Osteocyte (in vitro differentiated cells): ENCODE data around the gene OVOL2. TPM values are rescaled to one million over a fixed set of nuclear protein-coding genes. Genes with fewer than 3 reads are reported as not detected.
"Not testable (repeated sequence)": the region's sequence is repeated elsewhere in the genome, so short reads cannot be mapped to it uniquely, and the experiment has no call there.

Experiments
- DNase-seq: peaks from one replicate; pipeline ENCODE4 v3.0.0; 2021; ENCODE audit warnings: mixed read lengths; ENCODE audit not compliant: unreplicated experiment; ENCODE audit errors: extremely low spot score
- H3K27ac Mint-ChIP-seq: one replicate; pipeline ENCODE4 v1.8.0; 2021; ENCODE audit warnings: mild to moderate bottlenecking, mixed read lengths; ENCODE audit not compliant: unreplicated experiment
- H3K27me3 Mint-ChIP-seq: one replicate; pipeline ENCODE4 v1.8.0; 2021; ENCODE audit warnings: mixed read lengths; ENCODE audit not compliant: unreplicated experiment
- H3K36me3 Mint-ChIP-seq: one replicate; pipeline ENCODE4 v1.8.0; 2021; ENCODE audit warnings: mixed read lengths; ENCODE audit not compliant: unreplicated experiment
- H3K4me1 Mint-ChIP-seq: one replicate; pipeline ENCODE4 v1.8.0; 2021; ENCODE audit warnings: mixed read lengths; ENCODE audit not compliant: unreplicated experiment
- H3K4me3 Mint-ChIP-seq: one replicate; pipeline ENCODE4 v1.8.0; 2021; ENCODE audit warnings: mild to moderate bottlenecking, moderate library complexity, mixed read lengths; ENCODE audit not compliant: unreplicated experiment
- H3K9me3 Mint-ChIP-seq: one replicate; pipeline ENCODE4 v1.8.0; 2021; ENCODE audit warnings: mixed read lengths; ENCODE audit not compliant: unreplicated experiment
- CTCF ChIP-seq: fragments of 200-600 bp; sonication (generic); IDR thresholded peaks from 2 replicates; pipeline ENCODE4 v1.5.0; 2021; ENCODE audit warnings: antibody characterized with exemption, mild to moderate bottlenecking, moderate library complexity
- total RNA-seq: library from RNA; stranded (reverse); gene quantifications from 2 replicates; pipeline ENCODE4 v1.2.1, GENCODE V29; 2021

The OVOL2 gene
- total RNA-seq, 1 donor from 2014 or later: not detected

DNA sequence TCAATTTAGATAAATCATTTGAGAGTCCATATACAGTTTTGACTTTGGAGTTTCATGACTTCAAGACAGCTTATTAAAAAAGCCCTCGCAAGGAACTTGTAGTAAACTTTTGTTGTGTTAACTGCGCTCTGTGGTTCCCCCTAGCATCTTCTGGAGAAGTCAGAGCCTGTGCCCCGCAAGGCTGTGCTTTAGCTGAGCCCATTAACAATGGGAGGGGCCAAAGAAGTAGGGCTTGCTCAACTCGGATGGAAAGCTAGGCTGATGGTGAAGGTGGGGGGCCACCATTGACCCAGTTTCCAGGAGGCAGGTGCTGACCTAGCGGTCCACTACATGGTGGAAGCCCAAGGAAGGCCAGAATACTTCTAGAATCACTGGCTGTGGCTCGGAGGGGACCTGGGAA lies 29.3 kb upstream of the OVOL2 start:
- Mint-ChIP-seq H3K4me3 (no peak overlapping the region), H3K27me3 (peaks cover 4% of the 10 kb centered on the region), H3K9me3 (no peaks in the 10 kb centered on the region), H3K27ac (no peak overlapping the region), H3K4me1 (no peaks in the 10 kb centered on the region), H3K36me3 (no peaks in the 10 kb centered on the region)
- no peak for DNase-seq
- TF ChIP-seq CTCF: no peak

- H3K27ac Mint-ChIP-seq, H3K36me3 Mint-ChIP-seq, H3K27me3 Mint-ChIP-seq, H3K9me3 Mint-ChIP-seq, DNase-seq, H3K4me3 Mint-ChIP-seq, H3K4me1 Mint-ChIP-seq: not testable (repeated sequence)
Observed at GRCh38 chr20:18080836-18081235, 23.1 kb upstream of the OVOL2 start.

GRCh38 chr20:18079756-18080353 lies 22.1 kb upstream of the OVOL2 start:
- Mint-ChIP-seq H3K9me3 (no peaks in the 10 kb centered on the region), H3K36me3 (no peaks in the 10 kb centered on the region), H3K27ac (no peak overlapping the region), H3K27me3 (peaks cover 6% of the 10 kb centered on the region), H3K4me3 (no peak overlapping the region), H3K4me1 (no peaks in the 10 kb centered on the region)
- no peak for TF ChIP-seq CTCF
- no peak for DNase-seq

GRCh38 chr20:18077157-18077556 lies 19.4 kb upstream of the OVOL2 start:
- H3K27ac Mint-ChIP-seq: no peak overlapping the region
- H3K4me1 Mint-ChIP-seq: no peaks in the 10 kb centered on the region
- H3K27me3 Mint-ChIP-seq: peaks cover 16% of the 10 kb centered on the region
- no peak for TF ChIP-seq CTCF
- DNase-seq: no peak
- H3K9me3 Mint-ChIP-seq: no peaks in the 10 kb centered on the region
- H3K36me3 Mint-ChIP-seq: no peaks in the 10 kb centered on the region
- H3K4me3 Mint-ChIP-seq: no peak overlapping the region

GRCh38 chr20:18072532-18072931 lies 14.8 kb upstream of the OVOL2 start:
- no peak for DNase-seq

More at GRCh38 chr20:18072532-18072931, 14.8 kb upstream of the OVOL2 start:
- Mint-ChIP-seq H3K4me1 (no peaks in the 10 kb centered on the region), H3K36me3 (no peaks in the 10 kb centered on the region), H3K9me3 (no peaks in the 10 kb centered on the region), H3K27me3 (peaks cover 29% of the 10 kb centered on the region), H3K27ac (no peak overlapping the region), H3K4me3 (no peak overlapping the region)
- TF ChIP-seq CTCF: no peak
